SK-N-SH (cell line): Measurements from ENCODE around the gene CAMSAP1. TPM values are rescaled to one million over a fixed set of nuclear protein-coding genes. Genes with fewer than 3 reads are reported as not detected.

Experiments
- polyA plus RNA-seq, 3 experiments: library from polyadenylated mRNA; depleted of rRNA; stranded (reverse); fragments of >200 nt; gene quantifications; 2 replicates each; pipeline ENCODE4 v1.2.3, GENCODE V29; 2012

The CAMSAP1 gene
- polyA plus RNA-seq, 1 of the 3 experiments (the other 2 are of a cell fraction): 8.9 TPM

Other genes starting within 250 kb of the CAMSAP1 start
- gene LCN9, start 244.2 kb downstream of the CAMSAP1 start, polyA plus RNA-seq (2012; rRNA removed): not detected in 2 replicates
- gene SOHLH1, start 208.1 kb downstream of the CAMSAP1 start, polyA plus RNA-seq (2012; rRNA removed): not detected in 2 replicates
- gene KCNT1, start 205.4 kb downstream of the CAMSAP1 start, polyA plus RNA-seq (2012; rRNA removed): 0.08 and 0.26 TPM in 2 replicates
- 67.7 and 69.3 TPM in 2 replicates for gene UBAC1, start 53.8 kb upstream of the CAMSAP1 start, polyA plus RNA-seq (2012; rRNA removed)
- 18.4 and 22.1 TPM in 2 replicates for gene NACC2, start 187.7 kb upstream of the CAMSAP1 start, polyA plus RNA-seq (2012; rRNA removed)
- 22.1 and 25.9 TPM in 2 replicates for gene TMEM250, start 211.3 kb upstream of the CAMSAP1 start, polyA plus RNA-seq (2012; rRNA removed)